CD14-positive monocyte (primary cell): ENCODE data around the gene SPECC1L. TPM values are rescaled to one million over a fixed set of nuclear protein-coding genes. Genes with fewer than 3 reads are reported as not detected.

ENCODE experiments used
- DNase-seq, 3 donors: peaks; one replicate each; pipeline ENCODE4 v3.0.0-alpha.2; 2011 to 2022
- H2AFZ ChIP-seq: 2 replicates; pipeline ENCODE4 v1.6.0; 2012; ENCODE audit warnings: mild to moderate bottlenecking, low read depth, low read length, inconsistent platforms; ENCODE audit not compliant: insufficient read depth, poor library complexity, severe bottlenecking
- H3K27ac ChIP-seq, 2 donors: 1 replicate in 1 of 2; 2 replicates in 1 of 2; pipeline ENCODE4 v1.5.1; 2012 to 2013; ENCODE audit warnings: low read length in 2 of 2, control low read depth in 1 of 2, inconsistent platforms in 1 of 2, low read depth in 1 of 2, mild to moderate bottlenecking in 1 of 2
- H3K27me3 ChIP-seq, 2 donors: one replicate each; pipeline versions ENCODE4 v1.6.0 to v1.6.1; 2011 to 2013; ENCODE audit warnings: low read length in 2 of 2; ENCODE audit not compliant: control insufficient read depth in 2 of 2, insufficient read depth in 2 of 2
- H3K36me3 ChIP-seq, 2 donors: replicated peaks in 1 of 2; 1 replicate in 1 of 2; 2 replicates in 1 of 2; pipeline versions ENCODE4 v1.5.1 to v1.6.1; 2012 to 2013; ENCODE audit warnings: low read length in 2 of 2, control low read depth in 1 of 2, inconsistent platforms in 1 of 2, mild to moderate bottlenecking in 1 of 2; ENCODE audit not compliant: insufficient read depth in 2 of 2, control insufficient read depth in 1 of 2
- H3K4me1 ChIP-seq, 2 donors: 1 replicate in 1 of 2; 2 replicates in 1 of 2; pipeline versions ENCODE4 v1.5.1 to v1.6.1; 2012 to 2013; ENCODE audit warnings: low read length in 2 of 2, control low read depth in 1 of 2, inconsistent platforms in 1 of 2, mild to moderate bottlenecking in 1 of 2, moderate library complexity in 1 of 2; ENCODE audit not compliant: insufficient read depth in 2 of 2, control insufficient read depth in 1 of 2
- H3K4me2 ChIP-seq: replicated peaks from 2 replicates; pipeline ENCODE3; 2012; ENCODE audit warnings: low read length, moderate library complexity, mild to moderate bottlenecking; ENCODE audit not compliant: poor library complexity, severe bottlenecking; ENCODE audit errors: extremely low read depth
- H3K4me3 ChIP-seq, 3 experiments: fragments of 200-600 bp in 1 of 3; sonication (generic) in 1 of 3; replicated peaks in 1 of 3; 1 replicate in 2 of 3; 2 replicates in 1 of 3; pipeline ENCODE4 v1.5.1; 2011 to 2013; ENCODE audit warnings: low read length in 3 of 3, mild to moderate bottlenecking in 3 of 3, control low read depth in 2 of 3, low read depth in 2 of 3, inconsistent platforms in 1 of 3, moderate library complexity in 1 of 3
- H3K79me2 ChIP-seq: 2 replicates; pipeline ENCODE4 v1.6.0; 2012; ENCODE audit warnings: mild to moderate bottlenecking, control low read depth, inconsistent platforms, low read length, moderate library complexity; ENCODE audit not compliant: insufficient read depth
- H3K9ac ChIP-seq: 2 replicates; pipeline ENCODE4 v1.6.0; 2017; ENCODE audit warnings: low read length, mild to moderate bottlenecking; ENCODE audit not compliant: insufficient read depth, poor library complexity, severe bottlenecking
- H3K9me3 ChIP-seq, 2 donors: replicated peaks in 1 of 2; 1 replicate in 1 of 2; 2 replicates in 1 of 2; pipeline versions ENCODE4 v1.5.1 to v1.6.1; 2012 to 2013; ENCODE audit warnings: low read length in 2 of 2, control low read depth in 1 of 2; ENCODE audit not compliant: control insufficient read depth in 1 of 2, insufficient read depth in 1 of 2
- H4K20me1 ChIP-seq: 2 replicates; pipeline ENCODE4 v1.6.0; 2012; ENCODE audit warnings: mild to moderate bottlenecking, low read length, control low read depth, moderate library complexity; ENCODE audit not compliant: insufficient read depth
- H3K27ac Mint-ChIP-seq, 7 donors: one replicate each; pipeline ENCODE4 v1.8.0; 2020; ENCODE audit warnings: mild to moderate bottlenecking in 7 of 7, mixed read lengths in 7 of 7, moderate library complexity in 6 of 7, inconsistent platforms in 2 of 7
- H3K27me3 Mint-ChIP-seq, 3 donors: one replicate each; pipeline ENCODE4 v1.8.0; 2021 to 2022; ENCODE audit warnings: low read depth in 3 of 3, mild to moderate bottlenecking in 3 of 3, mixed read lengths in 3 of 3, moderate library complexity in 3 of 3, inconsistent platforms in 1 of 3
- H3K36me3 Mint-ChIP-seq, 2 donors: one replicate each; pipeline ENCODE4 v1.8.0; 2020; ENCODE audit warnings: mixed read lengths in 2 of 2, inconsistent platforms in 1 of 2, mild to moderate bottlenecking in 1 of 2
- H3K4me1 Mint-ChIP-seq: one replicate; pipeline ENCODE4 v1.8.0; 2020; ENCODE audit warnings: mild to moderate bottlenecking, mixed read lengths
- H3K4me3 Mint-ChIP-seq, 2 donors: one replicate each; pipeline ENCODE4 v1.8.0; 2020; ENCODE audit warnings: mild to moderate bottlenecking in 2 of 2, mixed read lengths in 2 of 2, moderate library complexity in 1 of 2
- H3K9me3 Mint-ChIP-seq, 7 donors: one replicate each; pipeline ENCODE4 v1.8.0; 2020 to 2022; ENCODE audit warnings: mixed read lengths in 7 of 7, mild to moderate bottlenecking in 6 of 7, moderate library complexity in 6 of 7, inconsistent platforms in 2 of 7
- CTCF ChIP-seq: fragments of 200-600 bp; IDR thresholded peaks from one replicate; pipeline ENCODE4 v1.8.0; 2022; ENCODE audit warnings: antibody characterized with exemption, mild to moderate bottlenecking
- WGBS: methylation state at CpG from one replicate; pipeline ENCODE4 v1.1.5; 2013; ENCODE audit warnings: missing lambda C conversion rate; ENCODE audit not compliant: insufficient coverage; 5-methylcytosine and 5-hydroxymethylcytosine counted together
- intact Hi-C, 2 donors: fragments of 100-400 bp; cut with micrococcal nuclease; formaldehyde crosslinking; loops; one replicate each; pipeline versions ENCODE4 v1.15.0 to v1.15.1; 2023
- polyA plus RNA-seq, 3 donors: library from polyadenylated mRNA; depleted of rRNA in 1 of 3; unstranded in 2 of 3; stranded (reverse) in 1 of 3; fragments of 300-500 nt in 2 of 3; fragments of >200 nt in 1 of 3; fragmentation: Illumina TruSeq in 2 of 3; gene quantifications; 1 replicate in 2 of 3; 2 replicates in 1 of 3; pipeline ENCODE4 v1.2.3, GENCODE V29; 2012 to 2021

SPECC1L gene
- polyA plus RNA-seq, 3 donors: 2.5 to 7.2 (median 4.9) TPM

DNA sequence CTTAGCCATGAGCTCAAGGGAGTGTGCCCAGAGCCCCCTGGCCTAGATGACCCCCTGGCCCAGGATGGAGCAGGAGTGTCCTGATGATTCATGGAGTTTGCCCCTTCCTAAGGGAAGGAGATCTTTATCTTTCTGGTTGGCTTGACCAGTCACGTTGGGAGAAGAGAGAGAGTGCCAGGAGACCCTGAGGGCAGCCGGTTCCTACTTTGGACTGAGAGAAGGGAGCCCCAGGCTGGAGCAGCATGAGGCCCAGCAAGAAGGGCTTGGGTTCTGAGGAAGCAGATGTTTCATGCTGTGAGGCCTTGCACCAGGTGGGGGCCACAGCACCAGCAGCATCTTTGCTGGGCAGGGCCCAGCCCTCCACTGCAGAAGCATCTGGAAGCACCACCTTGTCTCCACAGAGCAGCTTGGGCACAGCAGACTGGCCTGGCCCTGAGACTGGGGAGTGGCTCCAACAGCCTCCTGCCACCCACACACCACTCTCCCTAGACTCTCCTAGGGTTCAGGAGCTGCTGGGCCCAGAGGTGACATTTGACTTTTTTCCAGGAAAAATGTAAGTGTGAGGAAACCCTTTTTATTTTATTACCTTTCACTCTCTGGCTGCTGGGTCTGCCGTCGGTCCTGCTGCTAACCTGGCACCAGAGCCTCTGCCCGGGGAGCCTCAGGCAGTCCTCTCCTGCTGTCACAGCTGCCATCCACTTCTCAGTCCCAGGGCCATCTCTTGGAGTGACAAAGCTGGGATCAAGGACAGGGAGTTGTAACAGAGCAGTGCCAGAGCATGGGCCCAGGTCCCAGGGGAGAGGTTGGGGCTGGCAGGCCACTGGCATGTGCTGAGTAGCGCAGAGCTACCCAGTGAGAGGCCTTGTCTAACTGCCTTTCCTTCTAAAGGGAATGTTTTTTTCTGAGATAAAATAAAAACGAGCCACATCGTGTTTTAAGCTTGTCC is 171.0 kb downstream of the SPECC1L start:
- no peak for TF ChIP-seq CTCF
- peak overlapping the region; percentile 94 to 99 (median 96) for H3K27ac Mint-ChIP-seq
- Histone ChIP-seq H3K9ac (peak overlapping the region; percentile 29), H3K27me3 (no peaks in the 10 kb centered on the region), H3K4me2 (no peak overlapping the region), H3K4me3 (peak overlapping the region in 1 of 3 experiments; percentile 0), H3K9me3 (no peaks in the 10 kb centered on the region), H3K4me1 (peaks cover 42 to 78% of the 10 kb centered on the region in 2 donors), H2AFZ (no peak overlapping the region), H3K27ac (peak overlapping the region; percentile 70 to 78), H3K79me2 (peaks cover 44% of the 10 kb centered on the region), H3K36me3 (peaks cover 2 to 22% of the 10 kb centered on the region in 2 donors), H4K20me1 (no peaks in the 10 kb centered on the region)
- no peaks in the 10 kb centered on the region for H3K9me3 Mint-ChIP-seq
- intact Hi-C loops: no loop called here
- peaks cover 0 to 5% (median 0%) of the 10 kb centered on the region in 3 donors for H3K27me3 Mint-ChIP-seq
- H3K4me3 Mint-ChIP-seq: no peak overlapping the region
- DNase-seq: no peak
- H3K36me3 Mint-ChIP-seq: peaks cover 52 to 76% of the 10 kb centered on the region in 2 donors
- 87% methylated on average over 7 of the region's 8 CpGs for WGBS
- H3K4me1 Mint-ChIP-seq: peaks cover 80% of the 10 kb centered on the region

- peaks cover 73% of the 10 kb centered on the region for H3K4me1 Mint-ChIP-seq
- 100% methylated on average over 2 of the region's 8 CpGs for WGBS
Observed at GRCh38 chr22:24442352-24442744, 171.7 kb downstream of the SPECC1L start.

More at GRCh38 chr22:24442352-24442744, 171.7 kb downstream of the SPECC1L start:
- Histone ChIP-seq H3K4me3 (no peak overlapping the region), H3K9me3 (no peaks in the 10 kb centered on the region), H3K9ac (no peak overlapping the region), H2AFZ (no peak overlapping the region), H3K36me3 (peaks cover 2 to 15% of the 10 kb centered on the region in 2 donors), H3K27me3 (no peaks in the 10 kb centered on the region), H3K79me2 (peaks cover 37% of the 10 kb centered on the region), H3K4me1 (peaks cover 42 to 71% of the 10 kb centered on the region in 2 donors), H3K4me2 (no peak overlapping the region), H3K27ac (no peak overlapping the region), H4K20me1 (no peaks in the 10 kb centered on the region)
- peaks cover 0 to 5% (median 0%) of the 10 kb centered on the region in 3 donors for H3K27me3 Mint-ChIP-seq
- H3K4me3 Mint-ChIP-seq: no peak overlapping the region
- H3K9me3 Mint-ChIP-seq: no peaks in the 10 kb centered on the region
- no peak for DNase-seq
- H3K36me3 Mint-ChIP-seq: peaks cover 54 to 76% of the 10 kb centered on the region in 2 donors
- peak overlapping the region in 2 of 7 donors; percentile 97 for H3K27ac Mint-ChIP-seq
- TF ChIP-seq CTCF: no peak
- intact Hi-C loops: no loop called here
